IPS-20b (cell line): ENCODE measurements around the gene TUBB2A.

Source experiments
- H3K27ac ChIP-seq: one replicate; pipeline ENCODE4 v1.5.1; 2013; ENCODE audit warnings: low read length
- H3K27me3 ChIP-seq: 2 replicates; pipeline ENCODE4 v1.6.1; 2013; ENCODE audit warnings: mild to moderate bottlenecking, low read length, inconsistent platforms; ENCODE audit not compliant: insufficient read depth
- H3K36me3 ChIP-seq: 2 replicates; pipeline ENCODE4 v1.6.1; 2013; ENCODE audit warnings: low read depth, mild to moderate bottlenecking, inconsistent platforms, low read length, moderate library complexity; ENCODE audit not compliant: insufficient read depth
- H3K4me1 ChIP-seq: 2 replicates; pipeline ENCODE4 v1.6.1; 2013; ENCODE audit warnings: mild to moderate bottlenecking, control low read depth, inconsistent platforms, low read length, moderate library complexity; ENCODE audit not compliant: insufficient read depth
- H3K4me3 ChIP-seq: 2 replicates; pipeline ENCODE4 v1.5.1; 2013; ENCODE audit warnings: mild to moderate bottlenecking, low read length, inconsistent platforms
- H3K9ac ChIP-seq: 2 replicates; pipeline ENCODE4 v1.6.1; 2013; ENCODE audit warnings: low read depth, mild to moderate bottlenecking, inconsistent platforms, low read length, moderate library complexity
- H3K9me3 ChIP-seq: 2 replicates; pipeline ENCODE4 v1.6.1; 2013; ENCODE audit warnings: mild to moderate bottlenecking, low read depth, low read length, inconsistent platforms; ENCODE audit not compliant: insufficient read depth

TUBB2A gene

DNA sequence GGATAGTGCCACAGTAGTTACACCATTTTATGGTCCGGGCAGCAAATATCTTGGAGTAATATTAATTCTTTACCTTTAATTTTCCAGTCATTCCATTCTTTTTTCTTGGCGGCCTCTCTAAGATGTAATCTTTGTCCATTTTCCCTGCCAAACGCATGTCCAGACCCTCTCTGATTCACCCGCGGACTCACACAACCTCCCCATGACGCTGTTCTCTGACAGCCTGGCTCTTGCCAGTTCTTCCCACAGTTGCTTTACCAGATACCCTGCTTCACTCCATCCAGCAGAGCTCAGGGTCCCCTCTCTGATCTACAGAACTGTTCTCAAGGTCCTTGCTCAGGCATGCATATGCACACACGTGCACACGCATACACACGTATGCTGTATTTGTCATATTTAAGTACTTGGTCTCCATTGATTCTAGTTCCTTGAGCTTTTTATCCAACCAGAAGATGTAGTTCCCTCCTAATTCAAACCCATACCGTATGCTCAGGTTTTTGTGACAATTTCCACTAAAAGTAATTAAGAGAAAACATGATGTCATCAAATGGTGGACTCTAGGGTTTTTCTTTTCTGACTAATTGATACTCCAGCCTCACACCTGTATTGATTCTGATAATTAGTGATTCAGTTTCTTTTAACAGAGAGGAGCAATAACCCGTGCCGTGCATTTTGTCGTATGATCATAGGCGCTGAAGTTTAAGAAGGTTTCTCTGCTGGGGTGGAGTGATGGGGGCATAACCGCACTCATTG, 28.8 kb downstream of the TUBB2A start:
- Histone ChIP-seq H3K27ac (no peak overlapping the region), H3K36me3 (peaks cover 73% of the 10 kb centered on the region), H3K9ac (no peak overlapping the region), H3K4me3 (no peak overlapping the region), H3K9me3 (no peaks in the 10 kb centered on the region), H3K4me1 (peaks cover 2% of the 10 kb centered on the region; the same call in 1 of the 2 replicates), H3K27me3 (no peaks in the 10 kb centered on the region)

DNA sequence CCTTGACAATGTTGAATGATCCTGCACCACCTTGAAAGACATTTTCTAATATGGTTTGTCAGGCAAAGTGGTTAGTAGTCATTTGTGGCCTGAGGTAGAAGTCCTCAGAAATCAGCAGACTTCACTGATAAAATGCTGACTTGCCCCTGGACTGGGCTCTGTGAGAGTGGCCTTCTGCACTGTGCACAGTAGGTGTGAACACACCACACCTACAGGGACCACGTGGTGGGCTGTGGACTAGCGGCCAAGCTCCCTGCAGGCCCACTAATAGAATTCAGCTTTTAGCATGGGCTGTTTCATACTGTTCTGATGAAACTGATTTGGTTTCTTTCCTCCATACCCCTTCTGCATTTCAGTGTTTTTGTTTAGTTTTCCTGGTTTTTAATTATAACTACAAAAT, 31.5 kb downstream of the TUBB2A start:
- H3K9ac ChIP-seq: no peak overlapping the region
- no peak overlapping the region for H3K27ac ChIP-seq
- no peak overlapping the region for H3K4me3 ChIP-seq
- H3K9me3 ChIP-seq: no peaks in the 10 kb centered on the region
- H3K36me3 ChIP-seq: peaks cover 46% of the 10 kb centered on the region
- H3K27me3 ChIP-seq: no peaks in the 10 kb centered on the region
- no peaks in the 10 kb centered on the region for H3K4me1 ChIP-seq

DNA sequence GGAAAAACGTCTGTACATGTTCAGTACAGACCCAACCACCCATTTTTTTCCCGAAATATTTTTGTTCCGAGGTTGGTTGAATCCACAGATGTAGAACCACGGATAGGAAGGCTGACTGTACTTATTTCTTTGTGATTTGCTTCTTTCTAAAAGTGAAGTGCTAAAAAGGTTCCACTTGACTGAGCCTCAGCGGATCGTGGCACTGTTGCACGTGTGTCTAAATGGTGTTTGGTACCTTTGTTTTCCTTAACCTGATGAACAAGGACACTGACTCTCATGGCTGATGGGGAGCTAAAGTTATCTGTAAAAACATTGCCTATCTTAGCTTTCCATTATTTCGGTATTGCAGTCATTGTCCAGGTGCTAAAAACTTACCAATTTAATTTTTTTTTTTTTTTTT, 32.7 kb downstream of the TUBB2A start:
- no peaks in the 10 kb centered on the region for H3K9me3 ChIP-seq
- H3K4me3 ChIP-seq: no peak overlapping the region
- H3K27me3 ChIP-seq: no peaks in the 10 kb centered on the region
- no peak overlapping the region for H3K27ac ChIP-seq
- H3K9ac ChIP-seq: no peak overlapping the region
- peaks cover 35% of the 10 kb centered on the region for H3K36me3 ChIP-seq
- peaks cover under 1% of the 10 kb centered on the region; the same call in 1 of the 2 replicates for H3K4me1 ChIP-seq

DNA sequence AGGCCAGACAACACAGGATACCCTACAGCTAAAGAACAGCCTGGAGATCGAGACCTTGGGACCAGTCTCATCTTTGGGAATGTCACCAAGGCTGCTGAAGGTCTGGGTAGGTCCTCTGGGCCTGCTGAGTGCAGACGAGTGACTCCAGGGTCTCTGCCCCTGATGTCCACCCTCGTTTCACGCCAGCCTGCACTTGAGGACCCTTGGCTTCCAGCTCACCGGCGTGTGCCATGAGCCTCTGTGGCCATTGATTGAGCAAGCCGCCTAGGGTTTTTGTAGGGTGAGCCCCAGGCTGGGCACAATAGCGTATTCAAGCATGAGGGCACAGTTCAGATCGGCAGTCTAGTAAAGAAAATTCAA, 34.5 kb downstream of the TUBB2A start:
- Histone ChIP-seq H3K4me1 (peaks cover 4% of the 10 kb centered on the region; the same call in 1 of the 2 replicates), H3K4me3 (no peak overlapping the region), H3K27ac (no peak overlapping the region), H3K27me3 (no peaks in the 10 kb centered on the region), H3K9ac (no peak overlapping the region), H3K9me3 (no peaks in the 10 kb centered on the region), H3K36me3 (peaks cover 16% of the 10 kb centered on the region)

DNA sequence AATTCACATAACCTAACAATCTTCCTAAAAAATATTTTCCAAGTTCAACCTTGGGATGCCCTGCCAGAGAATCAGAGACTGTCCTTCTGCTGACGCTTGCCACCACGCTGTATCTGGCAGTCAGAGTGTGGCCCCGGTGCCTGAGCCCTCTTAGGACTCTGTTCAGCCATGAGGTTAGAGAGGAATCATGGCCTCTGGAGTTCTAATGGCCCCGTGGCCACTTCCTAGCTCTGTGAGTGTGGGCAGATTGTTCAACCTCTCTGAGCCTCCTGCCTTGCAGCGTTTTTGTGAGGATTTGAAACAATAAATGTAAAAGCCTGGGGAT, 36.6 kb downstream of the TUBB2A start:
- Histone ChIP-seq H3K9me3 (no peaks in the 10 kb centered on the region), H3K9ac (no peak overlapping the region), H3K4me1 (peaks cover 15% of the 10 kb centered on the region), H3K36me3 (0 out of 2 replicates have a peak, but pooled peaks cover 4% of the 10 kb centered on the region), H3K27me3 (no peaks in the 10 kb centered on the region), H3K27ac (no peak overlapping the region), H3K4me3 (no peak overlapping the region)

DNA sequence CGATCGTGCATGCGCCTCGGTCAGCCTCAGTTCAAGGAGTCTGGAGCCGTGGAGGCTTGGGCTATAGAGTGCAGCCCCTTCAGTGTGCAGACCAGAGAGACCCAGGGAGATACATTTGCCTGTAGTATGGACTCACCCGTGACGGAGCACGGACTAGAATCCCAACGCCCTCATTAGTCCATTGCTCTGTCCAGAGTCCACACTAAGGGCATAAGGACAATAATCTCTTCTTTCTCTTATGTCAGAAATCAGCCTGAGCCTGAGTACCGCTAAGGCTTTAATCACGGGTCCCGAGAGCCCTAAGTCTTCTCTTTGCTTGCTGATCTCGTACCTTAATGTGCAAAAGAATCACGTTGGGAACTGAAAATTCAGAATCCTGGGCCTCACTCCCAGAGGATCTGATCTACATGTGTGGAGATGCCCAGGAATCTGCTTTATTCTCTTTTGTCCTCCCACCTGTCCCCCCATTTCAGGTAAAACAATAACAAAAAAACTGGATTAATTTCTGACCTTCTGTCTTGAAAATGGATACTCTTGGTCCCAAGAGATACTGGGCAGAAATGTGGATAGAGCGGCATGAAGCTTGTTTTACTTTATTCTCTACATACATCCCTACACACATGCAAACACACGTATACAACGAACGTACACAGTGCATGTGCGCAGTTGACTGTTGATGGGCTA, 38.2 kb downstream of the TUBB2A start:
- Histone ChIP-seq H3K36me3 (peaks cover 6% of the 10 kb centered on the region; the same call in 1 of the 2 replicates), H3K27me3 (no peaks in the 10 kb centered on the region), H3K27ac (no peak overlapping the region), H3K4me1 (peaks cover 15% of the 10 kb centered on the region), H3K9ac (peak overlapping the region; percentile 89), H3K4me3 (peak overlapping the region; percentile 88), H3K9me3 (no peaks in the 10 kb centered on the region)

DNA sequence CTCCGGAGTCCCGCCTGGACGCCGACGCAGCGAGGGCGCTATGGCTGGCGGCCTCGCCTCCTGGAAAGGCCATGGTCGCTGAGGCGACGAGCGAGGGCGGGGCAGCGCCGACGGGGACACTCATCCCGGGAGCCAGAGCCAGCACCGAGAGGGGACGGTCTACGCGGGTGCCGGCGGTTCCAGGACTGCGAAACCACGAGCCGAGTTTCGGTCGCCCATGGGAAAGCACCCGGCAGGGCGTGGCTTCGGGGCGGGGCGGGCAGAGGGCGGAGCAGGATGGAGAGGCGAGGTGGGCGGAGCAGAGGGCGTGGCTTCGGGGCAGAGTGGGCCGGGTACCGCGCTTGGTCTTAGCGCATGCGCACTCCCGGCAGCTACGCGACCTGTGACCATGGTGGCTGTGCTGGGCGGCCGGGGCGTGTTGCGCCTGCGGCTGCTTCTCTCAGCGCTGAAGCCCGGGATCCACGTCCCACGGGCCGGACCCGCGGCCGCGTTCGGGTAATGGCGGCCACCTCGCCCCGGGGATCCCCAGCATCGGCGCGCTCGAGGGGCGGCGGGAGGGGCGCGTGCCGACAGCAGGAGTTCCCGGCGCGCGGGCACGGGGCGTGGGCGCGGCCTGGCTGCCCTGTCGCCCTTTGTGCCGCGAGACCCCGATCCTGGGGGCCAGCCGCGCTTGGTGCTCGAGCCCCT, 38.8 kb downstream of the TUBB2A start, which contains the start of gene BPHL:
Gene BPHL, plus strand, starts transcription at position 359 of the 687 bp plus-strand sequence. Its CDS starts 30 bp downstream, at position 389.
- H3K9ac ChIP-seq: peak within 1 kb of the TSS; percentile 89
- H3K27me3 ChIP-seq: no peaks in the 10 kb centered on the region
- peaks cover 15% of the 10 kb centered on the region for H3K4me1 ChIP-seq
- peaks cover 13% of the 10 kb centered on the region; the same call in 1 of the 2 replicates for H3K36me3 ChIP-seq
- H3K9me3 ChIP-seq: no peaks in the 10 kb centered on the region
- peak within 1 kb of the TSS; percentile 88 for H3K4me3 ChIP-seq
- H3K27ac ChIP-seq: peak within 1 kb of the TSS; percentile 20

DNA sequence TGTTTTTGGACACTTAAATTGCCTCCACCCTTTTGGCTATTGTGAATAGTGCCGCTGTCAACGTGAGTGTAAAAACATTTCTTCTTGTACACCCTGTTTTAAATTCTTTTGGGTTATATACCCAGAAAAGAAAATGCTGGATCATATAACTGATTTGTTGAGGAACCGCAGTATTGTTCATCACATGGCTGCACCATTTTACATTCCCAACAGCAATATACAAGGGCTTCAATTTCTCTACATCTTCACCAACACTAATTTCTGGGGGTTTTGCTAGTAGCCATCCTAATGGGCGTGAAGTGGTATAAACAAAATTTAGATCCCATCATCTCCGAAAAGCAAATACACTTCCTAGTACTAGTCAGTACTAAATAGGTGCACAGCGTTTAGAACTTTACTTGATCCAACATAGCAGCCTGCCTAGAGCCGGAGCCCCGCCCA, 39.4 kb downstream of the TUBB2A start:
- H3K4me1 ChIP-seq: peaks cover 15% of the 10 kb centered on the region
- peak overlapping the region; percentile 20 for H3K27ac ChIP-seq
- H3K9ac ChIP-seq: peak overlapping the region; percentile 89; the same call in 1 of the 2 replicates
- H3K4me3 ChIP-seq: peak overlapping the region; percentile 88
- no peaks in the 10 kb centered on the region for H3K27me3 ChIP-seq
- peaks cover 18% of the 10 kb centered on the region for H3K36me3 ChIP-seq
- H3K9me3 ChIP-seq: no peaks in the 10 kb centered on the region

DNA sequence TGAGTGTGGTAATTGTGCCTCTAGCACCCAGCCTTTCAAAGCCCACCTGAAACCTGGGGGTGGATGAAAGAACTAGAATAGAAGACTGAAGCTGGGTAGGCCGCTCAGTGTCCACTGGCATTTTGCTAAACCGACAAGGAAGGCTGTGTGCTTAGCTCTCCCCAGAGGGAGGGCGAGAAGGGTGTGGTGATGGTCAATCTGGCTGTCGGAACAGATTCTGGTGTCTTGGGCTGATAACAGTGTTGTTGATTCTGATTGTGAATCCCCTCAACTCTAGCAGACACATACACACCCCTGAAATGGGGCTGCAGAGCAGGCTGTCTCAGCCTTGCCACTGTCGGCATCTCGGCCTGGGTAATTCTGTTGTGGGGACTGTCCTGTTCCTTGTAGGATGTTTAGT, 43.0 kb downstream of the TUBB2A start:
- H3K36me3 ChIP-seq: peaks cover 48% of the 10 kb centered on the region
- H3K27ac ChIP-seq: no peak overlapping the region
- H3K4me3 ChIP-seq: no peak overlapping the region

DNA sequence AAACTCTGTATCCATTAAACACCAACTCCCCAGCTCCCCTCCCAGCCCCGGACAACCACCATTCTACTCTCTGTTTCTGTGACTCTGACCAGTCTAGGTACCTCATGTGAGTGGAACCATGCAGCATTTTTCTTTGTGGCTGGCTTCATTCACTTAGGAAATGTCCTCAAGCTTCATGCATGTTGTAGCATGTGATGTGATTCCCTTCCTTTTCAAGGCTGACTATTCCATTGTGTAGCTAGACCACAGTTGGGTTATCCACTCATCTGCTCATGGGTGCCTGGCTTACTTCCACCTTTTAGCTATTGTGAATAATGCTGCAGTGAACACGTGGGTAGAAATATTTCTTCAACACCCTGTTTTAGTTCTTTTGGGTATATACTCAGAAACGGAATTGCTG, 47.6 kb downstream of the TUBB2A start:
- Histone ChIP-seq H3K4me1 (no peaks in the 10 kb centered on the region), H3K9ac (no peak overlapping the region), H3K36me3 (peaks cover 81% of the 10 kb centered on the region), H3K4me3 (no peak overlapping the region), H3K9me3 (no peaks in the 10 kb centered on the region), H3K27ac (no peak overlapping the region), H3K27me3 (no peaks in the 10 kb centered on the region)

More for the DNA sequence above, 43.0 kb downstream of the TUBB2A start:
- Histone ChIP-seq H3K4me1 (peaks cover 12% of the 10 kb centered on the region), H3K27me3 (no peaks in the 10 kb centered on the region), H3K9me3 (no peaks in the 10 kb centered on the region), H3K9ac (no peak overlapping the region)

DNA sequence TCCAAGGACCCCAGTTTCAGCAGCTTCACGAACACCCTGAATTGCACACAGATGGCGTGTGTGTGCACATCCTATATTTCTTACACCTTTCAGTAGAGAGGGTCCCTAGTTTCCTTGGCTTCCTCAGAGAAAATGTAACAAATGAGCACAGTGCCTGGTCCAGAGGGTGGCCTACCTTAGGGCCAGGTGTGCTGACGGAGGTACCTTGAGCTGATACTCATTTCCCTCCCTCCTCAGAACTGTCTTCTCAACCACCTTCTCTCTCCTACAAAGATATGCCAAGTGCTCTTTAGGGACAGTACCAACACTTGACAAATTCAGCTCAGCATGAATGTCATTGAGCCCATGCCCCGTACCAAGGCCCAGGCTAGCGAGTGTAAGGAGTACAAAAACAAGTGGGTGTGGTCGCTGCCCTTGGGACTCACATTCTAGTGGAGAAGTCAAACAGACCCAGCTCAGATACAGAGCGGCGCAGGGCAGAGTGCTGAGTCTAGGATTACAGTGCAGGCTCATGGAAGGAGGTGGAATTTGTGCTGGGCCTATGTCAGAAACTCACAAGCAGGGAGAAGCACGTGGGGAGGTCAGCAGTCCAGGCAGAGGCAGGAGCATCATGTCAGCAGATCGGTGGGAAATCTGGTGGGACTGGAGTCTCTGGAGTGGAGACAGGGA, 48.5 kb downstream of the TUBB2A start:
- Histone ChIP-seq H3K27me3 (no peaks in the 10 kb centered on the region), H3K9ac (no peak overlapping the region), H3K27ac (no peak overlapping the region), H3K9me3 (no peaks in the 10 kb centered on the region), H3K36me3 (peaks cover 80% of the 10 kb centered on the region), H3K4me1 (no peaks in the 10 kb centered on the region), H3K4me3 (no peak overlapping the region)
